Measurements from ENCODE around the gene IZUMO4.

GRCh38 chr19:2101417-2102335 is 5.0 kb downstream of the IZUMO4 start:
- TF ChIP-seq, protein P1, sequence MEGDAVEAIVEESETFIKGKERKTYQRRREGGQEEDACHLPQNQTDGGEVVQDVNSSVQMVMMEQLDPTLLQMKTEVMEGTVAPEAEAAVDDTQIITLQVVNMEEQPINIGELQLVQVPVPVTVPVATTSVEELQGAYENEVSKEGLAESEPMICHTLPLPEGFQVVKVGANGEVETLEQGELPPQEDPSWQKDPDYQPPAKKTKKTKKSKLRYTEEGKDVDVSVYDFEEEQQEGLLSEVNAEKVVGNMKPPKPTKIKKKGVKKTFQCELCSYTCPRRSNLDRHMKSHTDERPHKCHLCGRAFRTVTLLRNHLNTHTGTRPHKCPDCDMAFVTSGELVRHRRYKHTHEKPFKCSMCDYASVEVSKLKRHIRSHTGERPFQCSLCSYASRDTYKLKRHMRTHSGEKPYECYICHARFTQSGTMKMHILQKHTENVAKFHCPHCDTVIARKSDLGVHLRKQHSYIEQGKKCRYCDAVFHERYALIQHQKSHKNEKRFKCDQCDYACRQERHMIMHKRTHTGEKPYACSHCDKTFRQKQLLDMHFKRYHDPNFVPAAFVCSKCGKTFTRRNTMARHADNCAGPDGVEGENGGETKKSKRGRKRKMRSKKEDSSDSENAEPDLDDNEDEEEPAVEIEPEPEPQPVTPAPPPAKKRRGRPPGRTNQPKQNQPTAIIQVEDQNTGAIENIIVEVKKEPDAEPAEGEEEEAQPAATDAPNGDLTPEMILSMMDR (IDR thresholded peaks at IDR 0.05; ENCODE audit: insufficient read depth, low read depth, low read length), result no peak
- no peak for TF ChIP-seq EZH2 (IDR thresholded peaks at IDR 0.05; ENCODE audit: insufficient read depth, low read length)

Data from astrocyte (in vitro differentiated cells and primary cell).